ENCODE results near the gene SLC16A6.

- TF ChIP-seq POLR2AphosphoS5 (IDR thresholded peaks at IDR 0.05) = no peak
- TF ChIP-seq POLR2A (IDR thresholded peaks at IDR 0.05) = no peak
- no peak for TF ChIP-seq CTCF (IDR thresholded peaks at IDR 0.05)
- TF ChIP-seq EP300 (IDR thresholded peaks at IDR 0.05) = no peak
Observed at GRCh38 chr17:68255151-68255550, 35.8 kb downstream of the SLC16A6 start.

Data from suprapubic skin (tissue), 4 donors.